HG03565 (cell line): ENCODE measurements around the gene FOXO1.

Experiments
- ATAC-seq: cut with Tn5 transposase; IDR thresholded peaks from one replicate; pipeline ENCODE4 v1.9.1; 2021; ENCODE audit warnings: mild to moderate bottlenecking, moderate library complexity; ENCODE audit not compliant: unreplicated experiment

Gene FOXO1

DNA sequence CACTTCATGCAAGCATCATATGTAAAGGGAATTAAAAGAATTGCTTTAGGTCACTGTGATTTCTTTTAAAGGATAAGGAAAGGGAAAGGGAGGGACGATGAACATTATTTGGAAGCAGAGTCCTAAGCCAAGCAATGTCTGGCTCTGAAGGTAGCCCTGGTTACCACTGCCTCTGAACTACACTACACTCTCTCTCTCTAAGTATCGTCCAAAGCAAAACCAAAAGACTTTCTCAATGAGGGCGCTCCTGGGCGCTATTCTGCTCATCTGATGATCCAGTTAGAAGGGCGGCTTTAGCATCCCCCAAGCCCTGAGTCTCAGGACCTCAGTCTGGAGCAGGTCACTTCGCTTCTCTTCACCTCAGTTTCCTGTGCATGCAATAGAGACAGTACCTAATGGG lies 26.2 kb downstream of the FOXO1 start:
- no peak for ATAC-seq

DNA sequence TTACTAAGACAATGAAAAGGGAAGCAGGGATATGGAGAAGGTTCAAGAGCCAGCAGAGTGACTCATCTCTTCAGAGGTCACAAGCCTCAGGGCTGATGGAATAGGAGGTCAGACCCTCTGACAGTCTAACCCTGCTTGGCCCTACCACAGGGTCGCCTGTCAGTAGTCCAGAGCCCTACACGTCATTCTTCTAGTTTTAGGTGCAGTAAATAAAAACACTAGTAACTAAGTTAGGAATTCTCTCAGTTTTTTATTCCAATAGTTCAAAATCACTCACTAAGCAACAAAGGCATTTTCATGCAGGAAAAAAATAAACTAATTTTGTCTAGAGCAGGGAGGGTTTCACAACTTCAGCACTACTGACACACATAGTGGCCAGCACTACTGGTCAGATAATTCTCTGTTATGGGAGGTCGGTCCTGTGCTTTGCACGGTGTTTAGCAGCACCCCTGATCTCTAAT lies 27.2 kb downstream of the FOXO1 start:
- ATAC-seq, result no peak

DNA sequence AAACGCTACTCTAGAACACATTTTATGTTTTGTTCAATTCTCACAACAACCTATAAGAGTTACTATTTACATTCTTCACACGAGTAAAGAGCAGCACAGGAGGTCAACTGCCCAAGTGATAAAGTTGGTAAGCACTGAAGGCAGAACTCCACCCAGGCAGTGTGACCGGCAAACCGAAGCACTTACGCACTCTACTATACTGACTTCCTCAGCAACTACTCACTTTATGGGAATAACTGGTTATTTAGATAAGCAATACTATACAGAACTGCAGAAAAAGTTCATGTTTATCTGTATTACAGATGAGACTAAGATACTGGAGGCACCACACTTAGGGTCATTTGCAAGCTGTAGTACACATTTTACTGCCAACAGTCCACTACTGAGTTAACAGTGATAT lies 28.8 kb downstream of the FOXO1 start:
- no peak for ATAC-seq

DNA sequence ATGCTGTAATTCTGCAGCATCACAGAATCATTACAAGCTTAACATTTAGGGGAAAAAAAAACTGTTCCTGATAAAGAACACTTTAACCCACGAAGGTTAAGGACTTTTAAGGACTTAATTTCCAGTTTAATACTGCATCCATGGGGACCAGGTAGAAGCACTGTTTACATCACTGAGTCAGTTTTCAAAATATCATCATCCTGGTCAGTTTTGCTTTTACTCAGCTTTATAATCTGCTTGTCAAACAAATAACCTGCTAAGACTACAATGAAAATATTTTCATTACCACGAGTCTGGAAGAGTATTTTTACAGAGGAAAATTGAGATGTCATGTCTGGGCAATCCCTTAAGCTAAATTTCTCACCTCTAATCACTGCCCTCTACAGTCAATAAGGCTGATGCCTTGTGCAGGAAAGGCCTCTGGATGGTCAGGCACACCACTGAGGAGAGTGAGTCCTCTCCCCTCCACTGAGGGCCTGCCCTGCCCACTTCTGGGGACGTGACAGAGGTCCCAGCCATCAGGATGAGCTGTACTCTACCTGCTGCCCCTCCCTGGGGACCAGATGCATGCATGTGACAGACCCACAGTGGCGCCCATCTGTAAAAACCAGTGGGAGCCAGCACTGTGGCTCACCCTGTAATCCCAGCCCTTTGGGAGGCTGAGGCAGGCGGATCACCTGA lies 31.0 kb downstream of the FOXO1 start:
- no peak for ATAC-seq

DNA sequence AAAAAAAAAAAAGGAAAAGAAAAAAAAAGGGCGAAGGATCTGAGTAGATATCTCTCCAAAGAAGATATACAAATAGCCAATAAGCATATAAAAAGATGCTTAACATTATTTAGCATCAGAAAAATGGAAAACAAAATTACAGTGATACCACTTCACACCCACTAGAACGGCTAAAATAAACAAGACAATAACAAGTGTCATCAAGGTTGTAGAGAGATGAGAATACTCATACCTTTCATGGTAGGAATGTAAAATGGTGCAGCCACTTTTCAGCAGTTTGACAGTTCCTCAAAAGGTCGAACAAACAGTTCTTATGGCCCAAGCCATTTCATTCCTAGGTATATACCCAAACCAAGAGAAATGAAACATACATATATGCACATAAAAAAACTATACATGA lies 33.5 kb downstream of the FOXO1 start:
- no peak for ATAC-seq

DNA sequence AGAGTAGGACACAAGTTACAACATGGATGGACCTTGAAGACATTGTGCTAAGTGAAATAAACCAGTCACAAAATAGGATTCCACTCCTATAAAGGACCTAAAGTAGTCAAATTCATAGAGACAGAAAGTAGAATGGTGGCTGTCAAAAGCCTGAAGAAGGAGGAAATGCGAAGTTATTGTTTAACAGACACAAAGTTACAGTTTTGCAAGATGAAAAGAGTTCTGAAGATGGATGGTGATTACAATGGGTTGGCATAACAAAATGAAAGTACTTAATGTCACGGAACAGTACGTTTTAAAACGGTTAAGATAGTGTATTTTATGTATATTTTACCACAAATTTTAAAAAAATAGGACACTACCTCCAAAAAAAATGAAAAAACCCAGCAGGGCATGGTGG lies 34.8 kb downstream of the FOXO1 start:
- no peak for ATAC-seq

DNA sequence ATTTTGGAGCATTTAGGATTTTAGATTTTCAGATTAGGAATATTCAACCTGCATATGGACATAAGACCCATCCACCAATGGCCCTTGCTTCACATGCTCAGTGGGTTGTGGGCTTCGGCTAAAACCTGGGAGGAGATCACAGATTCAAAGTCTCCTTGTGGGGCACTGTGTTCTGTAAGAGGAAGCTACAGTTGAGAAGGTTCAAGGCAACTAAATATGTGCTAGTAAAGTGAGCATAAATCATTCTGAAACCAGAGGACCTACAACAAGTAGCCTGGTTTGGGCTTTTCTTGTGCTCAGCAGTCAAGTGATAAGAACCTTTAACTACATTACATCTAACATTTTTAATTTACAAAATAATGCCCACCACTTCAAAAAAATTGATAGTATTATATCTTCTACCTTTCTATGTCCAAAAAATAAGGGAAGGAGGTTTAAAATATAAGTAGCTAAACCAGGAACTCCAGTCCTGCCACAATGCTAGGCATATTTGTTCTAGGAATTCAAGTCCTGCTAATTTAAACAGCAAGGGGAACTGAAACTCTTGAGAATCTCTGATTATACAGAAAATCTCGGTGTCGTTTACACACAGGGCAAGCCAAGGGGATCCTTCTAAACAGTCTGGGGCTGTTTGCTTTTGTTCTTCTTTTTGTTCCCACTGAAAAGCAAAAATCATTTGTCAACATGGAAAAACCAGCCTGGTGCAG lies 36.6 kb downstream of the FOXO1 start:
- peak; percentile 76 for ATAC-seq

DNA sequence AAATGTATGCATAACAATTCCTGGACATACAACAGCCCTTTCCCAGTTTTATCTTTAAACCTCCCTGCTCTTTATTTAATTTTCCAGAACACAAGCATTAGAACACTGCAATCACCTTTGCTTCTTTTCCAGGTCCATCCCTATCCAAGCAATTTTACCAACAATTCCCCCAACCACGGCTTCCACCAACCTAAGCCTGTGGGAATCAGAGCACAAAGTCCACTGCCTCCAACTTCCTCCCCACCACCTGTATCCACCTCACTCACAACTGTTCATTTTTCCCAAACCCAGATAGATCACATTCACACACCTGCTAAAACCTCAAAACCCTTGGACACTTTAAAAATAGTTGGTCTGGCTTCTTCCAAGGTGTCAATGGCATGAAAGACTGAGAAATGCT lies 39.5 kb downstream of the FOXO1 start:
- ATAC-seq, result no peak

DNA sequence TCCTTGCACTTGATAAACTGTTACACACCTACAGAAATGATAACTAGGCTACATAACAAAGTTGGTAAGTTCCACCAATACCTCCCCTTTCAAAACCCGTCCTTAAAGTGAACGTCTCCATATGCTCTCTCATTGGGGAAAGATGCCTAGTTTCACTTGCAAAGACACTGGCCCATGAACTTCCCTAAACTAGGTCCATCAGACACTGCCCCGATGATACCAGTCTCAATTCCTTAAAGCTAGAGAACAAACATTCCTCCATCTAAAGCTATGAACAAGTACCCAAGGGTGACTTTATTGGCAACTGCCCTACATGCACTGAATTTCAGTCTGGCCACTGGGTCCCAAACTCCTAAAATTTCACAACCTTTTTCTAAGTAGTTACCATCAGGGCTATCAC lies 39.9 kb downstream of the FOXO1 start:
- ATAC-seq, result no peak

DNA sequence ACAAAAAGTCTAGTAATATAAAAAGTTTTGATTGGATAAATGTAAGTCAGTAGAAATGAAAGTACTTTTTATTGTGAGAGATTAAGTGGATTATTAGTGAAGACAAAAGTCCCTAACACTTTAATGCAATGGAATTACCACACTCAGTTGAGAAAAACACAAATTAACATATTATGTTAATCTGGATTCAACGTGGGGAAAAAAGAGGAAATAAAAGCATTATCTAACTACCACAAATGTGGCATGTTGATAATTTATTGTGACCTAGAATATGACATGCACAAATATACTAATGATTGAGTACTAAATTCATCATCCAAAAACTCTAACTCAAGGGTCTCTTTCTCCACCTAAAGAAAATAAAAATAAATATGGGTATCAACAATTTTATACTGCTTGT lies 41.5 kb downstream of the FOXO1 start:
- no peak for ATAC-seq

DNA sequence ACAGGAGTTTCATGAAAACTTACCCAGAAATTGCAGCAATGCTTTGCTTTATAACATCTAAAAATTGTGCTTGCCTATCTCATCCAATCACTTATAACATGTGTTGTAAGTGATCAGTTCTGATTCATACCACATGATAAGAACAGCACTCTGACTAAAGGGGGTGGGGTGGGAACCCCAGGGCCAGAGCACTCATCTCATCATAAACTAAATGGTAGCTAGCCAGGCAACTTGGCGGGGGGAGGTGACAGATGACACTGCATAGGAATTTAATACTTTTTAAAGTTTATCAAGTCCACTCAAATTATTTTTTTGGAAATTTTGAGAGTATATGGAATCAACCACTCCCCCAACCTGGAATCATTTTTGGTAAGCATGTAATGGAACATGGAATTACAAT lies 42.1 kb downstream of the FOXO1 start:
- ATAC-seq, result no peak

DNA sequence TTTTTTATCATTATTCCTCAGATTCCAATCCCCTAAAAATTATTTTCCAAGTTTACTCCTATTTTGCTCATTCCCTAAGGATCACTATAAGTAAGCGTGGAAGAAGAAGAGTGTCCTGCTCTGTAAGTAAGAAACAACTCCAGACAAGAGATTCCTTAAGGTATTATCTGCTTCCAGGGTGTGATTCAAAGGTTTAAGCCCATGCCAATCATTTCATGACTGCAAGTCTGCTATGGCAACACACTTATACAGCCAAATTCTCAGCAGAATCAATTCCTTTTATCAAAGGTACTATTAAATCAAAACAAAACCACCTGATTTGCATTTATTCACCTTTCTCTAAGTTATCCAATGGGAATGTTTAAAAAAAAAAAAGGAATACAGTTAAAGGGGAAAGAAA lies 43.7 kb downstream of the FOXO1 start:
- no peak for ATAC-seq

DNA sequence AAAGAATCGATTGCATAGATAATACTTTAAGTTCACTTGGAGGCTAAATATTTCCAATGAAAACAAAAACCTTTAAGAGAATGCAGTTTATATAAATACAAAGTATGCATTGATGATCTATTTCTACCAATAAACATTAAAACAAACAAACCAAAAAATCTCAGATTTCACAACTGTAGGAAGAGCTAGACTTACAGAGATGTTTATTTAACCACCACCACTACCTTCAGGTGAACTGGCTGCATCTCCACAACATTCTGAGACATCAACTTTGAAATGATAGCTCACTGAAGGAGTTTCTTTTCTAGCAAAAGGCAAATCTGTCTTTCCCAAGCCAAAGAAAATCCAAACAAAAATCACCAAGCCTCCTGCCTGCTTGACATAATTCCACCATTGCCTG lies 44.2 kb downstream of the FOXO1 start:
- no peak for ATAC-seq

DNA sequence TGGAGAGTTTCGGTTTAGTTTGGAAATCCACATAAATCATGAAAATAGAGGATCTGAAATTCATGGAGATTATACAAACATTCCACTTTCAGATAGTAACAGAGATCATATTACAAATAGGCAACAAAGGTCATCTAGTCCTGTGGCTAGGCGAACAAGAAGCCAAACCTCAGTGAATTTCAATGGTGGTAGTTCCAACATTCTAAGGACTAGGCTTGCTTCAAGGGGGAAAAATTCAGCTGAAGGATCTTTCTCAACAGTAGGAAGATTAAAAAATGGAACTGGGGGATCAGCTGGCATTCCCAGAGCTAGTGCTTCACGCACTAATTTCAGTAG lies 47.0 kb downstream of the FOXO1 start:
- no peak for ATAC-seq

DNA sequence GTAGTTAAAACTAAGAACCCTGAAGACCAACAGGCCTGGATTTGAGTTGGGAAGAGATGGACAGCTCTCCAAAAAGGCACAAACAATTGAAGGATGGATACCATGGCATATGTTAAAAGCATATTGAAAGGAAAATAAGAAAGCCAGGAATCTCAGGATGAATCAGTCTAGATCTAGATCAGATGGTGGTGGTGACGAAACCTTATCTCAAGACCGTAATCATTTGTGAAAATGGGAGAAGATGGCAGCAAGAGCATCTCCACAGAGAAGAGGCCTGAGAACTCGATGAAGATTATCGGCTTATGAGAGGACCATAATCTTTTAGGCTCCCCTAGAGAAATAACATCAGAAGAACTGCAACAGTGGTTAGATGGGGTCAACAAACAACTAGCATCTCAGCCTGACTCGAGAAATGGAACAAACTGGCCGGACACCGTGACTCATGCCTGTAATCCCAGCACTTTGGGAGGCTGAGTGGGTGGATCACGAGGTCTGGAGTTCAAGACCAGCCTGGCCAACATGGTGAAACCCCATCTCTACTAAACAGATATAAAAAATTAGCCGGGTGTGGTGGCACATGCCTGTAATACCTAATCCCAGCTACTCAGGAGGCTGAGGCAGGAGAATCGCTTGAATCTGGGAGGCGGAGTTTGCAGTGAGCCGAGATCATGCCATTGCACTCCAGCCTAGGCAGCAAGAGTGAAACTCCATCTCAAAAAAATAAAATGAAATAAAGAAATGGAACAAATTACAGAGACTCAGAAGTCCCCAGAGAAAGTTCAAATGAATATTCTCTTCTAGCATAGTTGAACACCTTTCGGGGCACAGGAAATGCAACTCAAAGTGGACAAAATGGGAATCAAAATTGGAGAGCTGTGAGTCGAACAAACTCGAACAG lies 47.6 kb downstream of the FOXO1 start:
- ATAC-seq, result no peak

DNA sequence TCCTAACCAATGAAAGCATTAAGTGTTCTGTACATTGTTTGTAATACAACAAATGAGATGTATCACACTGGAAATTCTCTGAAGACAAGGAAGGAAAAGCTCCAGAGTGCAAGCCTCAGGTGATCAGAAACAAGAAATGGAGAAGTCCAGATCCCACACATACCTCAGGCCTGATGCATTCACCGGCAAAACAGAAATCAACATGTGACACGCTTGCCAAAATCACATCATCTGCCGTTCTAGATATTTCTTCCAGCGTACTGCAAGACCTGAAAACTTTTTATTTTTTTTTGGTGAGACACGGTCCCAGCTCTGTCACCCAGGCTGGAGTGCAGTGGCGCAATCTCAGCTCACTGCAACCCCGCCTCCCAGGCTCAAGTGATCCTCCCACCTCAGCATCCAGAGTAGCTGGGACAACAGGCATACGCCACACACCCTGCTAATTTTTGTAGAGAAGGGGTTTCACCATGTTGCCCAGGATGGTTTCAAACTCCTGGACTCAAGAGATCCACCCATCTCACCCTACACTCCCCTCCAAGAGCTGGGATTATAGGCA lies 48.6 kb downstream of the FOXO1 start:
- no peak for ATAC-seq

DNA sequence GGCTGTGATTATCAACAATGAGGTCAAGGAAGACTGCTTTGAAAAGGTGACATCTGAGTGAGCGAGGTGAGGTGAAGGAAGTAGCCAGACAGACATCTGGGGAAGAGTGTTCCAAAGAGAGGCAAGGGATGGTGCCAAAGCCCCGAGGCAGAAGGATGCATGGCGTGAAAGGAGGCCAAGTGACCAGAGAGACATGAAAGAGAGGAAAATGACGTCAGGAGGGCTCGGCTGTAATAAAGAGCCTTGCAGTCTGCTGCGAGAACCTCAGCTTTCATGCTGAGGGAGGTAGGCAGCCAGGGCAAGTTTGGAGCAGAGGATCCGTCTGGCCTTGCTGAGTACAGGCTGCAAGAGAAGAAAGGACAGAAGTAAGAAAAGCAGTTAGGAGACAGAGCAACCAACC lies 50.8 kb downstream of the FOXO1 start:
- no peak for ATAC-seq

DNA sequence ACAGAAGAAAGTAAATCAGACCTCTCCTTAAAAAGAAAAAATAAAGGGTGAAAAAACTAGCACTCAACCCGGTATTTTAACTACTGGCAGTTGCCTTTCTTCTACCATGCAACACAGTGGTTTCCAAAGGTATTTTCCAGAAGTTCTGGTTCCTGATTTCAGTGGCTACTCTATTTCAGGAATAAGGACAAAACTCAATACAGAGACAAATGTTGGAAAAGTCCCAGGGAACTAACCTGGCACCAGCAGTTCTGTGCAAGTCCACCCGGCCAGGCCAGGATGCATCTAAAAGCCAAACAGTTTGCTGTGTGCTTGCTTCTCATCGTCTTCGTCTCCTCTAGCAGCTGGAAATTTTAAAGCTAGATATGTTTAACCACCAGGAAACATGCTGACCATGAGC lies 52.5 kb downstream of the FOXO1 start:
- ATAC-seq, result no peak

DNA sequence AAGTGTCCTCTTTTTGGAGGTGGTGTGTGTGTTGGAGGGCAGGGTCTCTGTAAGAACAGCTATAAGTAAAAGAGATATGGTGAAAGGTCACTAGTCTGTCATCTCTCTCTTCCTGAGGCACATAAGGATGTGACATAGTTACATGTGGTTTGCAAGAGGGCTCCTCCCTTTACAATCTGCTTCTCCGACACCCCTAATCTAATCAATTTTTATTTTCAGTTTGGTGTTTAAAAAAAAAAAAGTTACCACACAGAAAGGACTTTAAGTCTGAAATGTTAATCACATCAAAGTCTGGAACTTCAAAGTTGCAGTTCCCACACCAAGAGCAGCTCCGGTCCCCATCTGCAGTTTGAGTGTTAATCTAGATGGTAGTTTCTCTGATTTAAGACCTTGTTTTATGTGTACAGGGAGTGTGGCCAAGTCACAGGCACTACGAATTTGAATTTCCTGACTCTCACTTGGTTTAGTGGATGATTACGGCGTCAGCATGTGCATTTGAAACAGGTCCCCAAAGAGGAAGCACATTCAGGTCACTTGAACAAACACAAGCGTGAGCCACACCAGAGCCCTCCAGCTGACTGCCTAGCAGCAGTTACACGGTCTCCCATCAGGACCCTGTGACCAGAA lies 53.1 kb downstream of the FOXO1 start:
- ATAC-seq, result peak; percentile 78

DNA sequence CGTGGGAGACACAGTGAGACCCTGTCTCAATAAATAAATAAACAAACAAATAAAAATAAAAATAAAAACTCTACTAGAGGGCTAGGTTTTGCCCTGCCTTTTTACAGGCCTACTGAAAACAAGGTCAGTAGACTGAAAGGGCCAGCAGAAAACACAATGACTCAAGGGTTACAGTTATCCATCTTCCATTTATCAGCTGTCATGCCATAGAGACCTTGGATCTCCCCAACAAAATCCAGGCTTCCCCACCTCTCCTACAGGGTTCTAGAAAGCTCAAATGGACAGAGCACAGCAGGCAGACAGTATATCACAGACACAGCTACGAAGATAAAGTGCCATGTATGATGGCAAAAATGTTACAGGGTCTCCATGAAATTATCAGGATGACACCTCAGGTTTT lies 54.4 kb downstream of the FOXO1 start:
- ATAC-seq, result no peak

DNA sequence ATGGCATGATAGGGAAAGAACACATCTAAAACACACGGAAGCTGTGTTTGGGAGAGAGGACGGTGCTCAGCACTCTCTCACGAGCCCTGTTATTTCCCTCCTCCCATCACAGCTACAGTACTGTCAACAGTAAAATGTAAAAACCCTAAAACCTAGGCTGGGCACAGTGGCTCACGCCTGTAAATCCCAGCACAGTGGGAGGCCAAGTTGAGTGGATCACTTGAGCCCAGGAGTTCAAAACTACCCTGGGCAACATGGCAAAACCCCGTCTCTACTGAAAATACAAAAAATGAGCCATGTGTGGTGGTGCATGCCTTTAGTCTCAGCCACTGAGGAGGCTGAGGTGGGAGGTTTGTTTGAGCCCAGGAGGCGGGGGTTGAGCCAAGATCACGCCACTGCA lies 54.8 kb downstream of the FOXO1 start:
- no peak for ATAC-seq
